Mucosa of gallbladder (tissue), 1 donor: ENCODE results near the gene SLAMF6. TPM values are rescaled to one million over a fixed set of nuclear protein-coding genes. Genes with fewer than 3 reads are reported as not detected.
"Not testable (repeated sequence)": the region's sequence is repeated elsewhere in the genome, so short reads cannot be mapped to it uniquely, and the experiment has no call there.

ENCODE experiments used
- DNase-seq: peaks from one replicate; pipeline ENCODE4 v3.0.0-alpha.2; 2020; ENCODE audit warnings: low spot score
- total RNA-seq: library from RNA; stranded (reverse); gene quantifications from one replicate; pipeline ENCODE4 v1.2.1, GENCODE V29; 2021
- donor health status: DM: no; HTN: no; CAD: no.

The SLAMF6 gene
- total RNA-seq = 2.2 TPM

GRCh38 chr1:160522622-160523345 is at the start of gene SLAMF6:
SLAMF6 (minus strand) TSS chr1:160523255; CDS start chr1:160523192, 63 bp downstream.
- no peak for DNase-seq

GRCh38 chr1:160570840-160571239 is 47.8 kb upstream of the SLAMF6 start:
- no peak for DNase-seq

GRCh38 chr1:160569806-160570205 is 46.8 kb upstream of the SLAMF6 start:
- no peak for DNase-seq

- no peak for DNase-seq
These were observed 45.0 kb upstream of the SLAMF6 start for GRCh38 chr1:160567858-160568682.

GRCh38 chr1:160567341-160567740 is 44.3 kb upstream of the SLAMF6 start:
- DNase-seq = no peak

GRCh38 chr1:160565564-160565963 is 42.5 kb upstream of the SLAMF6 start:
- DNase-seq = no peak

- DNase-seq = not testable (repeated sequence)
These were observed 40.2 kb upstream of the SLAMF6 start for GRCh38 chr1:160563230-160563629.

GRCh38 chr1:160562745-160563144 is 39.7 kb upstream of the SLAMF6 start:
- not testable (repeated sequence) for DNase-seq

- DNase-seq = no peak
These were observed 37.8 kb upstream of the SLAMF6 start for GRCh38 chr1:160560806-160561205.

GRCh38 chr1:160560045-160560705 is 37.1 kb upstream of the SLAMF6 start:
- no peak for DNase-seq

- not testable (repeated sequence) for DNase-seq
These were observed 36.4 kb upstream of the SLAMF6 start for GRCh38 chr1:160559437-160559836.

GRCh38 chr1:160558660-160559380 is 35.8 kb upstream of the SLAMF6 start:
- no peak for DNase-seq

- DNase-seq = no peak
These were observed 30.7 kb upstream of the SLAMF6 start for GRCh38 chr1:160553778-160554177.

- DNase-seq = no peak
These were observed 29.4 kb upstream of the SLAMF6 start for GRCh38 chr1:160552425-160552824.

- no peak for DNase-seq
These were observed 27.5 kb upstream of the SLAMF6 start for GRCh38 chr1:160550572-160551034.

GRCh38 chr1:160549665-160550006 is 26.6 kb upstream of the SLAMF6 start:
- DNase-seq = no peak

GRCh38 chr1:160548960-160549664 is 26.1 kb upstream of the SLAMF6 start:
- no peak for DNase-seq

- DNase-seq = no peak
These were observed 25.1 kb upstream of the SLAMF6 start for GRCh38 chr1:160548183-160548582.

GRCh38 chr1:160547422-160547821 is 24.4 kb upstream of the SLAMF6 start:
- no peak for DNase-seq

- no peak for DNase-seq
These were observed 23.9 kb upstream of the SLAMF6 start for GRCh38 chr1:160546942-160547341.

- no peak for DNase-seq
These were observed 21.6 kb upstream of the SLAMF6 start for GRCh38 chr1:160544647-160545046.
